Left lung (tissue), 14 donors: ENCODE data around the gene CFAP54. TPM values are rescaled to one million over a fixed set of nuclear protein-coding genes. Genes with fewer than 3 reads are reported as not detected.

Experiments
- ATAC-seq: fragments of 200-7000 bp; cut with Tn5 transposase; one replicate; pipeline ENCODE4 v1.9.1; 2020; ENCODE audit warnings: moderate library complexity
- DNase-seq, 4 donors: peaks; one replicate each; pipeline ENCODE4 v3.0.0-alpha.2; 2013 to 2020
- H3K27ac ChIP-seq, 2 donors: fragments of 200-600 bp; sonication (generic) in 1 of 2; one replicate each; pipeline versions ENCODE4 v1.5.0 to v1.8.0; 2020 to 2021
- H3K27me3 ChIP-seq, 2 donors: fragments of 200-600 bp; sonication (generic) in 1 of 2; one replicate each; pipeline versions ENCODE4 v1.5.0 to v1.8.0; 2020 to 2021
- H3K36me3 ChIP-seq, 2 donors: fragments of 200-600 bp; sonication (generic) in 1 of 2; one replicate each; pipeline versions ENCODE4 v1.5.0 to v1.8.0; 2020 to 2021
- H3K4me1 ChIP-seq, 2 donors: fragments of 200-600 bp; one replicate each; pipeline ENCODE4 v1.8.0; 2021
- H3K4me3 ChIP-seq, 2 donors: fragments of 200-600 bp; sonication (generic) in 1 of 2; one replicate each; pipeline versions ENCODE4 v1.5.0 to v1.8.0; 2020 to 2021; ENCODE audit warnings: mild to moderate bottlenecking in 1 of 2
- H3K9me3 ChIP-seq, 2 donors: fragments of 200-600 bp; sonication (generic) in 1 of 2; one replicate each; pipeline versions ENCODE4 v1.5.0 to v1.8.0; 2020 to 2021
- intact Hi-C, 2 donors: fragments of 100-400 bp; cut with DNase I; formaldehyde crosslinking; loops; one replicate each; pipeline versions ENCODE4 v1.11.2 to v1.14.2; 2022
- long read RNA-seq, 12 donors: library from polyadenylated mRNA in 2 of 12; unstranded in 2 of 12; transcript quantifications; one replicate each; pipeline ENCODE4 v2.0.0 and lab custom pipeline, GENCODE V29; 2019 to 2026
- polyA plus RNA-seq, 6 donors: library from polyadenylated mRNA; unstranded; fragments of 120-200 nt; gene quantifications; one replicate each; pipeline ENCODE4 v1.2.1, GENCODE V29; 2013; ENCODE audit not compliant: insufficient read length in 6 of 6
- total RNA-seq, 2 donors: library from RNA; stranded (reverse); fragmentation: NEBNext Ultra II Directional; extraction: Animal tissue kit (Norgen Biotek cat#: 25700); gene quantifications; one replicate each; pipeline ENCODE4 v1.2.1, GENCODE V29; 2021
- TF ChIP-seq, protein P1 (sequence below), 2 donors: fragments of 200-600 bp; sonication (generic) in 1 of 2; IDR thresholded peaks; one replicate each; pipeline versions ENCODE4 v1.5.0 to v1.8.0; 2021; ENCODE audit warnings: antibody characterized with exemption in 2 of 2
- donor health status: DM: no; HTN: yes; CAD: no.
- donor health status: DM: no; HTN: no; CAD: no.

CFAP54 gene, protein sequence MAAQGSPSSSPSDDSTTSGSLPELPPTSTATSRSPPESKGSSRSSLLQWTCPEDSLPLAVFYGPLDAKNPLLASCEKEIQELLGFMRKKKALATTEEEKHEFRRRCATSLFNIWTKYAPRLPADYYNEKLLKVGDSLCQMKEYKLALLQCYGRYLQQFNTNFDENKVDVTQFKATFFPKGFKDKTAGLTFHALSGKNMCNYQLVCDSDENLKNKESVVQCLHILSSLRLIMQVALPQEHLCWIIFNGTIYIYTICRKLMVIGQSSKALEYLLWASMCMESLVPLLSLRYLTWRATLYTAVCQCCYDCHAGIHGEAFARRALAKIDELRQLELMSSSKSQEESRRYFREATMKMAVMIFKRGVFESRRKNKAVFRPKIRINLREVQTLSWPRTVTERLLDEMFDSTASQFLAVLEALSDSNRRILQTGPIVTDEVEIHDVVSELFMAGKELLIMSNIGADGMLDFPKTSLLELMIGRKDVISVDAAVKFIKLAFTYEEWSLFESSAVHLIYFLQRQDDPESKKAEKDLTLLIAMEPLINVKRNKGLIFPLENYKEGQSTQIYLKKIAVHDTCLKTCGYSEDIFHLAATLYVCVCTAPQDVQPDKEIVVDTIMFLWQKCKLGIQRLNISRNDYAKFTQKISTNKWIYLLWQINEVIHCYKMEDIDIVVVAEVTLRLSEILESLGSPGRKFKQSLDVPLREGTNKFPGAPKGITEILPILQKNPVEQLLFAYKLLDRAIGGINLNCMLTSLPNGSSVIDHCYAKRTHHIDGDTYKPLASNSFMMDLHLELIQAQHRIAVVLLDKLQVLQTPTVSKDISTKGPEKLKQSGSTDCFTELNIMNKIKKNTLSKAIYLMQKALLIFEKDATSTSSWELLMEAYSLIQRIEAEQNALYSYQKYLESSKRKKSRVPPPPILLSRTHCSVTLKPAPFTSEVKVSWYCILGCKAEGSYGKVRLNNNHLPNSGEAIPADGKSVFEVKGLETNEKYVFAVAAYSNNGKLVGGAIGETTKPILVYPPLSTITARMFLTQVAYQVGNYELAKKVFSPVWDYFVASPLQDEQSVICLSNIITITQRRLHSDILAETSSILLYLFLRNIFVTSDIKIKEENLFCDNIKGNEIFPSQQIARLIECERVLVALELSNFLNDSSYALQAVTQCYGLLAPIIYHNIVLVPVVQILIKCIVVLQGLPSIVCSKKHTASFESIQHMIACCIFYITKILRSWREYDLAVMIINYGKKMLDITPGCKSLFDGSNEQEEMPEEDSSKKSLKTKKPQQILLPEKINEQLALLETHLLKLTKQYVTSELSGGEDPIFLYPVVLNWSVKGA (N-terminal part only)
- total RNA-seq (1 to 10 TPM; 1.1 to 3.2 TPM), polyA plus RNA-seq (1 to 10 TPM; 1.2 to 3.7 (median 2.6) TPM)
- long read RNA-seq, donor 1: 0 reads
- long read RNA-seq, donor 2: 0 reads
- long read RNA-seq, donor 3: 0 reads
- long read RNA-seq, donor 4, partial matches to known transcripts: 0 of 1 reads
- long read RNA-seq, donor 4, other reads (novel, unspliced or antisense): 1 of 1 reads
- long read RNA-seq, donor 5: 0 reads
- long read RNA-seq, donor 6: 0 reads
- long read RNA-seq, donor 7: 0 reads
- long read RNA-seq, donor 8: 0 reads
- long read RNA-seq, donor 9: 0 reads
- long read RNA-seq, donor 10: 0 reads
- long read RNA-seq, donor 11, partial matches to known transcripts: 0 of 1 reads
- long read RNA-seq, donor 11, other reads (novel, unspliced or antisense): 0 of 1 reads
- long read RNA-seq, donor 12: 0 reads

DNA sequence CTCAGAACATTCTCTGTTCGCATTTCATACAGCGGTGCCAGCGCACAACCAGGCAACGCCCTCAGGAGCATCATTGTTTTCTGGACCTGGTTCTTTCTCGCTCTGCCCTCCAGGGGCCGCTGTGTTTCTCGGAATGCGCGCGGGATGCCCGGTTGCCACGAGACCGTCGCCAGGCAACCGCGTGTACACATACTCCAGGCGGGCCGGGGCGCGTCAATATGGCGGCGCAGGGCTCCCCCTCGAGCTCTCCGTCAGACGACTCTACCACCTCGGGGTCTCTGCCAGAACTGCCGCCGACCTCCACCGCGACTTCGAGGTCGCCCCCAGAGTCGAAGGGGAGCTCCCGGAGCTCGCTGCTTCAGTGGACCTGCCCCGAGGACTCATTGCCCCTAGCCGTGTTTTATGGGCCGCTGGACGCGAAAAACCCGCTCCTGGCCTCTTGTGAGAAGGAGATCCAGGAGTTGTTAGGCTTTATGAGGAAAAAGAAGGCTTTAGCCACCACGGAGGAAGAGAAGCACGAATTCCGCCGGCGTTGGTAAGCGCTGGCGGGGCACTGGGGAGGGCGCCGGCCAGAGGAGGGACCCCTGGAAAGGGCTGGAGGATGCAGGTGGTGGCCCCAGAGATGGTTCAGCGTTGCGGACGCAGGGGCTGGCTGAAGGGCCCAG lies at the start of gene CFAP54:
Gene CFAP54, plus strand, starts transcription at position 186 of the 665 bp plus-strand sequence. Its CDS starts 33 bp downstream, at position 219.
- Histone ChIP-seq H3K9me3 (no peaks in the 10 kb centered on the region), H3K36me3 (no peaks in the 10 kb centered on the region), H3K4me3 (peak within 1 kb of the TSS; percentile 54 to 60), H3K27me3 (peaks cover 0 to 11% of the 10 kb centered on the region in 2 donors), H3K4me1 (peaks cover 3 to 12% of the 10 kb centered on the region in 2 donors), H3K27ac (peak within 1 kb of the TSS; percentile 22 to 75)
- intact Hi-C loops: no loop called here
- DNase-seq (peak; percentile 93 to 98 (median 95)), ATAC-seq (peak; percentile 100)
- TF ChIP-seq, protein P1, sequence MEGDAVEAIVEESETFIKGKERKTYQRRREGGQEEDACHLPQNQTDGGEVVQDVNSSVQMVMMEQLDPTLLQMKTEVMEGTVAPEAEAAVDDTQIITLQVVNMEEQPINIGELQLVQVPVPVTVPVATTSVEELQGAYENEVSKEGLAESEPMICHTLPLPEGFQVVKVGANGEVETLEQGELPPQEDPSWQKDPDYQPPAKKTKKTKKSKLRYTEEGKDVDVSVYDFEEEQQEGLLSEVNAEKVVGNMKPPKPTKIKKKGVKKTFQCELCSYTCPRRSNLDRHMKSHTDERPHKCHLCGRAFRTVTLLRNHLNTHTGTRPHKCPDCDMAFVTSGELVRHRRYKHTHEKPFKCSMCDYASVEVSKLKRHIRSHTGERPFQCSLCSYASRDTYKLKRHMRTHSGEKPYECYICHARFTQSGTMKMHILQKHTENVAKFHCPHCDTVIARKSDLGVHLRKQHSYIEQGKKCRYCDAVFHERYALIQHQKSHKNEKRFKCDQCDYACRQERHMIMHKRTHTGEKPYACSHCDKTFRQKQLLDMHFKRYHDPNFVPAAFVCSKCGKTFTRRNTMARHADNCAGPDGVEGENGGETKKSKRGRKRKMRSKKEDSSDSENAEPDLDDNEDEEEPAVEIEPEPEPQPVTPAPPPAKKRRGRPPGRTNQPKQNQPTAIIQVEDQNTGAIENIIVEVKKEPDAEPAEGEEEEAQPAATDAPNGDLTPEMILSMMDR (IDR thresholded peaks at IDR 0.05): peak; percentile 87 to 88

DNA sequence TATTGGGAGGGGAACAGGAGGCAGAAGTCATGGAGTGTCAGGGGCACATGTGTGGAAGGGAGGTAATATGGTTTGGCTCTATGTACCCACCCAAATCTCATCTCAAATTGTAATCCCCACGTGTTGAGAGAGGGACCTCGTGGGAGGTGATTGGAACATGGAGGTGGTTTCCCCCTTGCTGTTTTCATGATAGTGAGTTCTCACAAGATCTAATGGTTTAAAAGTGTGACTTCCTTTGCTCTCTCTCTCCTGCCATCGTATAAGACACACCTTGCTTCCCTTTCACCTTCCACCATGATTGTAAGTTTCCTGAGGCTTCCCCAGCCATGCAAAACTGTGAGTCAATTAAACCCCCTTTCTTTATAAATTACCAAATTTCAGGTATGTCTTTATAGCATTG lies 47.6 kb upstream of the CFAP54 start:
- DNase-seq (no peak), ATAC-seq (no peak)
- Histone ChIP-seq H3K27me3 (no peaks in the 10 kb centered on the region), H3K4me3 (no peak overlapping the region), H3K9me3 (no peaks in the 10 kb centered on the region), H3K27ac (no peak overlapping the region), H3K36me3 (no peaks in the 10 kb centered on the region), H3K4me1 (peaks cover 0 to 23% of the 10 kb centered on the region in 2 donors)
- TF ChIP-seq, protein P1 (IDR thresholded peaks at IDR 0.05): no peak
- intact Hi-C loops: no loop called here

GRCh38 chr12:96442906-96443305 lies 46.5 kb upstream of the CFAP54 start:
- intact Hi-C loops: no loop called here
- Histone ChIP-seq H3K4me1 (peaks cover 0 to 25% of the 10 kb centered on the region in 2 donors), H3K9me3 (no peaks in the 10 kb centered on the region), H3K27me3 (no peaks in the 10 kb centered on the region), H3K27ac (no peak overlapping the region), H3K36me3 (no peaks in the 10 kb centered on the region), H3K4me3 (no peak overlapping the region)
- TF ChIP-seq, protein P1 (IDR thresholded peaks at IDR 0.05): no peak
- DNase-seq (no peak), ATAC-seq (no peak)

- peak overlapping the region in 1 of 2 donors; percentile 64 for H3K27ac ChIP-seq
- TF ChIP-seq, protein P1 (IDR thresholded peaks at IDR 0.05): no peak
These were observed 45.0 kb upstream of the CFAP54 start for GRCh38 chr12:96444399-96444798.

More at GRCh38 chr12:96444399-96444798, 45.0 kb upstream of the CFAP54 start:
- Histone ChIP-seq H3K9me3 (no peaks in the 10 kb centered on the region), H3K27me3 (no peaks in the 10 kb centered on the region), H3K4me1 (peaks cover 0 to 25% of the 10 kb centered on the region in 2 donors), H3K36me3 (no peaks in the 10 kb centered on the region), H3K4me3 (no peak overlapping the region)
- ATAC-seq: no peak
- intact Hi-C loops: no loop called here
- no peak for DNase-seq
